GM19238 (cell line): ENCODE results near the gene CAST.
"Not testable (repeated sequence)": the region's sequence is repeated elsewhere in the genome, so short reads cannot be mapped to it uniquely, and the experiment has no call there.

ENCODE experiments used
- DNase-seq: peaks from one replicate; pipeline ENCODE4 v3.0.0; 2011; ENCODE audit warnings: low spot score; ENCODE audit not compliant: insufficient read length

The CAST gene

GRCh38 chr5:96772542-96772941 is 110.4 kb downstream of the CAST start:
- no peak for DNase-seq

GRCh38 chr5:96775050-96775449 is 112.9 kb downstream of the CAST start:
- DNase-seq = no peak

DNA sequence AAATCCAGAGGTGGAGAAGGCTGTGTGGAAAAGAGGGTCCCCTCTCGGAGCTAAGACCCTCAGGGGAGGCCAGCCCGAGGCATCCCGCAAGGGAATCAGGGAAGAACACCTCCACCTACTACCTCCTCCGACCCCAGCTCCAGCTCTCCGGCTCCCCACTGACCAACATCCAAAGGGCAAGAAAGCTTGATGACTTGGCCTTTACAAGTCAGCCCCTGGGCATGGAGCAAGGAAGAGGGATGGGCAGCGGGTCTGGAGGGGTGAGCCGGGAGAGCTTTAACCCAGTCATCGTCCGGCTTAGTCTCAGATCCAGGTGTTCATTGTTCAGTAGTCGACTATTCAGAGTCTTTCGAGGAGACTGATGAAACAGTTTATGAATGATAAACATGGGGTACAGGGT is 113.5 kb downstream of the CAST start:
- no peak for DNase-seq

DNA sequence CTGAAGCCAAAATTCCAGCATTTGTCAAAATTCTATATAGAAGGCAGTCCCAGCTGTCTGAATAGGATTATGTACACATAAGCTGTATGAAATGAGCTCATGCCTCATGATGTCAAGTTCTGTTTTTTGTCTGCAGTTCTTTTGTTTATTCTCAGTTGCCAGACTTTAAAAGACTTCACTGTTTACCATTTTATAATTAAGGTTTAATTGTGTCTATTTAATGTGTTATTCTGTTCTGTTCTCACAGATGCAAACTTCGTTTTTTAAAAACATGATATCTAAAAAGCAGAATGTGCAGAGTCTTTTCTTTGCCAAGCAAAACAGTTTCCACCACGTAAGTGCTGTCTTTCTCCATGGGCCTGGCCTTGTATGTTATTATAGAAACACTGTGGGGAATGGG is 114.4 kb downstream of the CAST start:
- no peak for DNase-seq

DNA sequence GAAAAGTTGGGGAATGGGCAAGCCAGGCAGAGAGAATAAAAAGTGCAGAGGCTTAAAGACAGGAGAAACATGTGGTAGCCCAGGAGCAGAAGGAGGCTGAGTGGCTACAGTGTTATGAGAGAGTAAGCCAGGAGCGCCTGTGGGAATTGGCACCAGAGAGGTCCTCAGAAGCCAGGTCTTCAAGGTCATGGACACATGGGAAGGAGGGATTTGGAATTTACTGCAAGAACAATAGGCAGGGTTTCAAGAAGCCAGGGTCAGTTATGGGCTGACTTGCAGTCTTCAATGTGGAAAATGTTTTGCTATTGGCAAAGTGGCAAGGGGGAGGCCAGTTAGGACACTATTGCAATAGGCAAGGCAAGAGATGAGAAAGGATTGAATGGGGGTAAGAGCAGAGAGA is 116.2 kb downstream of the CAST start:
- DNase-seq = no peak

GRCh38 chr5:96780626-96781025 is 118.5 kb downstream of the CAST start:
- DNase-seq = no peak

DNA sequence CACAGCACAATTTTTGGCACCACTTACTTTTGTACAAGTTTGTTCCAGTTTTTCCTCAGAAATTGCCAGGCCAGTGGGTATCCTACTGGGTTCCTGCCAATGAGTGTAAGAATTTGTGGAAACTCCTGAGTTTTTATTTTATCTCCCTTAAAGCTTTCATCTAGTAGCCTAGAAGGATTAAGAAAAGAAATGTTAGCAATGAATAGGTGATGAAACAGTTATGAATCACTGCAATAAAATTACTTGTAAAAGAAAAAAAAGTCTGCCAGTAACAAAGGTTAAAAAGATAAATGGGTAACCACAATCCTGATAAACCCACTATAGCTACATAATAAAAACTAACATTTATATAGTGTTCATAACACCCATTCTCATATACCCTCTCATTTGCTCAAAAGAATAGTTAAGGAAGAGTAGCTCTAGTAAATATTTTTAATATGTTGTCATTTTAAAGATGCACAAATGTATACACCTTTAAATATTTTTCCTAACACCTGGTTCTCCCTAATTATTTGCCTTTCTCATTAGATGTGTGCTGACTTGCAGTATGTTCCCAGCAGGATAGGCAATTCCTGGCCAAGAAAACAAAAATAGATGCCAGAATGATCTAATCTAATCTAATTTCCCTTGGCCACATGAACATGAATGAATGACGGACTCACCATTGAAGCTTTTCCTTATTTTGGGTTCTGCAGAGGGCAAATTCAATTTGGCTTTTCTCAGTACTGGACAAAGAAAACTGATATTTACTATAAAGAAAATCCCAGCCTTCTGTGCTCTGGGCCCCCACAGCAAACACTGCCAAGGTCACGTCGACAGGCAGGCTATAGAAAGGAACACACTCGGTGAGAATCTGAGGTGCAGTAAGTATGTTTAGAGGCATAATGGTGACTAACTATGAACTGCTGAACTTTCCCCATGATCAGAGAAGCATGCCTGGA is 119.1 kb downstream of the CAST start:
- DNase-seq = no peak

GRCh38 chr5:96783326-96783725 is 121.2 kb downstream of the CAST start:
- no peak for DNase-seq

DNA sequence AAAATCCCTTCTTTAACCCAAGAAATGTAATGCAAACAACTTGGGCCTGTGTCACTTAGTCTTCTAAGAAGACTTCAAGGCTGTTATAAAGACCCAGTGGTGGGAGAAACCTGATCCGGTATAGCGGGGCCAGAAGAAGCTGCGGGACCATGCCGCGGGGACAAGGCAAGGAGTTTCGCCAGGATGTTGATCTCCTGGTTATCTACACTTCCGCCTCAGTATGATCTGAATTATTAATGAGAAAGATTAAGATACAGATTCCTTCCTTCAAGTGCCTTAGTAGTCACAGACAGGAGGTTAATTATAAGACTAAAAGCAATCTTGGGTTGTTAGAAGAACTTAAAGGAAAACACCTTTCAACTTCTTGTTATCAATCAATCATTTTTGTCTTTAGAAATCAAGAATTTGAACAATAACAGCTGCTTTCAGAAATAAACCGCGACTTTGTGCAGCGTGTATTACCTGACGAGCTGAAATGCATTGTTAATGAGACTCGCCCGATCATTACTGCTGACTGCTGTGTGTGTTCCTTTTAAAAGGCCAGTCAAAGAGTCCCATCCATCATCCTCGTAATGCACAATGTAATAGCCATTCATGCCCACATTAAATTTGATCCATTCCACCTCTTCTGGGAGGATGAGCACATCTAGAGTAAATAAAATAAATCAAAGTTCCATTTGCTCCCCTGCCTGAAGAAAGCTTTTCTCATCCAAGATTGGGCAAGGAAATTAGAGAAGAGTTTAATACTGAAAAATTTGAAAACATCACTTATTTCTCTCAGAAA is 123.3 kb downstream of the CAST start:
- DNase-seq = no peak

GRCh38 chr5:96788112-96788749 is 126.1 kb downstream of the CAST start:
- DNase-seq = no peak

DNA sequence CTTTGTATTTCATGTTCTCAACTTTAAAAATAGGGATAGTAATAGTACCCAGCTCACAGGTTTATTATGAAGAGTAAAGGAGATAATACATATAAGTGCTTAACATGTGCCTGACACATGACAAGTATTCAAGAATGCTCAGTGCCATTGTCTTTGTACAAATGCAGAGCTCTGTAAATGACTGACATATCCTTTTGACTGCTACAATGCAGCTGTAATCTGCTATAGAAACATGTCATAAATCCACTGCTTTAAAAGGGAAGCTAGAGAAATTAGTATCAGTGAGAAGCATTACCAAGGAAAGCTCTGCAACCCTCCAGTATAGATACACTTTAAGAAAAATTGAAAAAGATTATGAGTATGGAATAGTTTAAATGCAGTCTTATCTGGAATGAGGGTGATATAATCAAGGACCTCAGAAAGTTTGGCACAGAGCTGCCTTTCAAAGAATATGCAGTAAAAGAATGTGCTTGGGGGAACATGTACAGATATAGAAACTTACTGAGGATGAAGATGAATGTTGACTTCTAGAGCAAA is 127.7 kb downstream of the CAST start:
- no peak for DNase-seq

GRCh38 chr5:96790961-96791504 is 128.9 kb downstream of the CAST start:
- DNase-seq = no peak

DNA sequence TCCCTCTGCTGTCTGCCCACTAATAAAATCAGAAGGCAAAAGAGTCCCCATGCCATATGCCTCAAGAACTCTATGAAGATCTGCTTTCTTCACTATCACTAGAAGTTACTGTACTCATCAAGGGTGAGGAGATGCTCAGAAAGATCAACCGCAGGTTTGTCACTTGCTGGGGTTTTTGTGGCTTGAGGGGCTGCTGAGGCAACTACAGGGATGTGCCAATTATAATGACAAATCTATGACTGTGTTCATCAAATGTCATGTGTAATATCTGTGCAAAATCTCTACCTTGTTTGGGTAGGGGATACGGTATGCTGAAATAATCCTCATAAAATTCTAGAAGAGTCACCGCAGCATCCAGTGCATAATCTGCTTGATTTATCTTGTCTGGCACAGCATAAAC is 132.6 kb downstream of the CAST start:
- no peak for DNase-seq

DNA sequence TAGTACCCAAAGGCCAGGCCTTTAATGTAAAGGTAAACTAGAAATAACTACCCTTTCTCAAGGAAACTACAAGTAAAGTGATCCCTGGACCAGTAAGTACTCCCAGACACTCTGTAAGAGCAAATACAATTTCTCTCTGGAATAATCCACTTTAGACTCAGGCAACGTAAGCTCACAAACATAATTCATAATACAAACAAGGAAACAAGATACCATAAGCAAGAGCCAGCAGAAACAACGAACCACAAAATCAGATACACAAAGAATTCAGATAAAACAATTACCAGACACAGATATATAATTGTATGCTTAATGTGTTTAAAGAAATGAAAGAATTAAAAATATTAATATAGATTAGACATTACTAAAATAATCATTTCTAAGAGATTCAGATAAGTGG is 133.4 kb downstream of the CAST start:
- no peak for DNase-seq

DNA sequence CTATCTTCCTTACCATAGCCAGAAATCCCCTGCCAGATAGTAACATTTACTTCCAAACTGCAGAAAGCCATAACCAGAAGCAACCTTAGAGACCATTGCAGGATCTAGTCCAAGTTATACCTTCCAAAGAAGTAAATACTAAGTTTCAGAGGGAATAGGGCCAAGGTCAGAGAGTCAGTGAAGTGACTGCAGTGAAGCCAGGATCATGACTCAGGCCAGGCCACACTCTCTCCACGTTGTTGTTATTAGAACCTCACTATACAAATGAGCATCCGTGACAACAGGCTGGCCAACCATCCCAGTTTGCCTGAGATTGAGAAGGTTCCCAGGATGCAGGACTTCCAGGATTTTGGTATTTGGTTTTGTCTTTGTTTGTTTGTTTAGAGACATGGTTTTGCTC is 134.3 kb downstream of the CAST start:
- DNase-seq = no peak

DNA sequence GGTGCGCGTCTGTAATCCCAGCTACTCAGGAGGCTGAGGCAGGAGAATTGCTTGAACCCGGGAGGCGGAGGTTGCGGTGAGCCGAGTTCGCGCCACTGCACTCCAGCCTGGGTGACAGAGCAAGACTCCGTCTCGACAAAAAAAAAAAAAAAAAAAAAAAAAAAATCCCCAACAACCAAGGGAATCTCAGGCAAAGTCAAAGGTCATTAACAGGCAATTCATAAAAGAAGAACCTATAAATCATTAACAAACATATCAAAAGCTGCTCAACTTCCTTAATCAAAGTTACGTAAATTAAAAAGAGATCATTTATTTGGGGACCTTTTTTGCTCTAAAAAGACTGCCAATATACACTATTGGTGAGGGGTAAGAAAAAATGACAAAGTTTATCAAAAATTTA is 139.5 kb downstream of the CAST start:
- not testable (repeated sequence) for DNase-seq

GRCh38 chr5:96807075-96807654 is 145.0 kb downstream of the CAST start:
- DNase-seq = peak; percentile 43

DNA sequence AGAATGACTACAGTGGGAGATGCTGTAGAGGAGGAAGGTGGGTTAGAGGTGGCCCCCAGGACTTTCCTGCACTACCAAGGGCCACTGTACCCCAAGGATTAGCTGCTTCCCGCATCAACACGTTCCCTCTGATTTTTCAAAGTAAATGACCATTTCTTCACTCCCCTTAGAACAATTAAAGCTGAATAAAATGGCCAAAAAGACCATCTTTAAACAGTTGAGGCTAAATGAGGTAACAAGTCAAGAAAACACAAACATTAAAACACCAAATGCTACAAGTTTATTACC is 146.3 kb downstream of the CAST start:
- no peak for DNase-seq

DNA sequence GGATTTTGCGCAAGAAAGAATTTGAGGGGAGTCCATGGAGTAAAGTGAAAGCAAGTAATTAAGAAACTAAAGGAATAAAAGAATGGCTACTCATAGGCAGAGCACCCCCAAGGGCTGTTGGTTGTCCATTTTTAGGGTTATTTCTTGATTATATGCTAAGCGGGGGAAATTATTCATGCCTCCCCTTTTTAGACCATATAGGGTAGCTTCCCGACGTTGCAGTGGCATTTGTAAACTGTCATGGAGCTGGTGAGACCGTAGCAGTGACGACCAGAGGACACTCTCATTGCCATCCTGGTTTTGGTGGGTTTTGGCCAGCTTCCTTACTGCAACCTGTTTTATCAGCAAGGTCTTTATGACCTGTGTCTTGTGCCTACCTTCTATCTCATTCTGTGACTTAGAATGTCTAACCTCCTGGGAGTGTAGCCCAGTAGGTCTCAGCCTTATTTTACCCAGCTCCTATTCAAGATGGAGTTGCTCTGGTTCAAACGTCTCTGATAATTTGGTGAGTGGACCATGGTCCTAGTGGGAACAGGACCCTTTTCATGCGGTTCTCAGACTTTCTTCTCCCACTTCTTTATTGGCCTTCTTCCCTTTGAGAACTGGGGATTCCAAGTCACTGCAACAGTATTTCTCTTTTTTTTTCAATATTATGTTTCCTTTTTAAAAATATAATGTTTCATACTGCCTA is 146.8 kb downstream of the CAST start:
- no peak for DNase-seq

- no peak for DNase-seq
Observed at GRCh38 chr5:96809921-96810320, 147.7 kb downstream of the CAST start.

DNA sequence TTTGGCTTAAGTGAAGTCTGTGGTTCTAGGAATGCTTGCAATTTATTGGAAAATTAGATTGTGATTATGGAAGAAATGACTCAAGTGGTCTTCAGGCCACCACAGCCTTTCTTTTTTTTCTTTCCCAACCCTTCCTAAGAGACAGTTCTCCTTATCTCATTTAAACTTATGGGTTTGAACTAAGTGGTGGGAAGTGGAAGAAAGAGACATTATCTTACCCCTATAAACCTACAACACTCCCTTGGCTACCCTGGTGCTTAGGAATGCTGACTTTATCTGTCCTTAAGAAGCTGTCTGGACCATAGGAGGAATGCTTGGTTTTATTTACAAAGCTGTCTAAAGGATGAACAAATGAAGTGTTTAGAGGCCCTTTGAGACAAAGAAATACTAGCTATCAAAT is 150.7 kb downstream of the CAST start:
- no peak for DNase-seq
